ENCODE results near the gene GPR39.

DNA sequence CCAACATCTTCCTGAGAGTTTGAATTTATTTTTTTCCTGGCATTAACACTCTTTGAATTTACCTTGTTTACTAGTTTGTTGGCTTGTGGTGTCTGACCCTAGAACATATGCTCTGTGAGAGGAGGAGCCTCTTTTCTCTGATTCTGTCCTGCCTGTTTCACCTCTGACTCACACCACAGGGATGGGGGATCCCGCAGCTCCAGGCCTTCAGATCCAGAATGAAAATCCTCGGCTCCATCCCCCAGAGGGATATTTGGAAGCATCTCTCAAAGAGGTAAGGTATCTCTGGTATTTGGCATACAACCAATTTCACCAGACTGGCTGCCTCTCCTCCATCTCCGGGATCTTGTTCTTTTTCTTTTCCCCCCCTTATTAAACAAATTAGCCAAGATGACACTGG is 104.7 kb downstream of the GPR39 start:
- TF ChIP-seq CTCF (IDR thresholded peaks at IDR 0.05): no peak
- TF ChIP-seq POLR2A (IDR thresholded peaks at IDR 0.05): no peak

Measured in tibial nerve (tissue), 3 donors.